ENCODE data around the gene AFF3.
"Not testable (repeated sequence)": the region's sequence is repeated elsewhere in the genome, so short reads cannot be mapped to it uniquely, and the experiment has no call there.

DNA sequence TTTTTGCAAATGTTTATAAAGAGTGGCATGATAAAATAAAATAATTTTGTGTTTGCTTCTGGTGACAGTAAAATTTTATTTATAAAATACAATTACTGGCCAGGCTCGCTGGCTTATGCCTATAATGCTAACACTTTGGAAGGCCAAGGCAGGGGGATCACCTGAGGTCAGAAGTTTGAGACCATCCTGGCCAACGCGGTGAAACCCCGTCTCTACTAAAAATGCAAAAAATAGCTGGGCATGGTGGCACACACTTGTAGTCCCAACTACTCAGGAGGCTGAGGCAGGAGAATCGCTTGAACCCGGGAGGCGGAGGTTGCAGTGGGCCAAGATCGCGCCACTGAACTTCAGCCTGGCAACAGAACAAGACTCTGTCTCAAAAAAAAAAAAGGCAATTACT, 480.6 kb downstream of the AFF3 start:
- TF ChIP-seq, protein P1, sequence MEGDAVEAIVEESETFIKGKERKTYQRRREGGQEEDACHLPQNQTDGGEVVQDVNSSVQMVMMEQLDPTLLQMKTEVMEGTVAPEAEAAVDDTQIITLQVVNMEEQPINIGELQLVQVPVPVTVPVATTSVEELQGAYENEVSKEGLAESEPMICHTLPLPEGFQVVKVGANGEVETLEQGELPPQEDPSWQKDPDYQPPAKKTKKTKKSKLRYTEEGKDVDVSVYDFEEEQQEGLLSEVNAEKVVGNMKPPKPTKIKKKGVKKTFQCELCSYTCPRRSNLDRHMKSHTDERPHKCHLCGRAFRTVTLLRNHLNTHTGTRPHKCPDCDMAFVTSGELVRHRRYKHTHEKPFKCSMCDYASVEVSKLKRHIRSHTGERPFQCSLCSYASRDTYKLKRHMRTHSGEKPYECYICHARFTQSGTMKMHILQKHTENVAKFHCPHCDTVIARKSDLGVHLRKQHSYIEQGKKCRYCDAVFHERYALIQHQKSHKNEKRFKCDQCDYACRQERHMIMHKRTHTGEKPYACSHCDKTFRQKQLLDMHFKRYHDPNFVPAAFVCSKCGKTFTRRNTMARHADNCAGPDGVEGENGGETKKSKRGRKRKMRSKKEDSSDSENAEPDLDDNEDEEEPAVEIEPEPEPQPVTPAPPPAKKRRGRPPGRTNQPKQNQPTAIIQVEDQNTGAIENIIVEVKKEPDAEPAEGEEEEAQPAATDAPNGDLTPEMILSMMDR (conservative IDR thresholded peaks at IDR 0.05 in 1 of 2, IDR thresholded peaks at IDR 0.05 in 1 of 2; ENCODE audit: low read depth in 1 of 2, low read length in 2 of 2), result not testable (repeated sequence)
- not testable (repeated sequence) for TF ChIP-seq EZH2 (IDR thresholded peaks at IDR 0.05; ENCODE audit: low read length, missing control alignments)

All from fibroblast of lung (primary cell).